CD4-positive, alpha-beta T cell treated with Interleukin-6 for 4 hours (primary cell): ENCODE data around the gene MORN1.
A peak's percentile ranks its signal among the peaks of the same experiment; 100 is the strongest.

Source experiments
- DNase-seq: peaks from one replicate; pipeline ENCODE4 v3.0.0-alpha.2; 2020; ENCODE audit warnings: mixed read lengths

MORN1 gene

DNA sequence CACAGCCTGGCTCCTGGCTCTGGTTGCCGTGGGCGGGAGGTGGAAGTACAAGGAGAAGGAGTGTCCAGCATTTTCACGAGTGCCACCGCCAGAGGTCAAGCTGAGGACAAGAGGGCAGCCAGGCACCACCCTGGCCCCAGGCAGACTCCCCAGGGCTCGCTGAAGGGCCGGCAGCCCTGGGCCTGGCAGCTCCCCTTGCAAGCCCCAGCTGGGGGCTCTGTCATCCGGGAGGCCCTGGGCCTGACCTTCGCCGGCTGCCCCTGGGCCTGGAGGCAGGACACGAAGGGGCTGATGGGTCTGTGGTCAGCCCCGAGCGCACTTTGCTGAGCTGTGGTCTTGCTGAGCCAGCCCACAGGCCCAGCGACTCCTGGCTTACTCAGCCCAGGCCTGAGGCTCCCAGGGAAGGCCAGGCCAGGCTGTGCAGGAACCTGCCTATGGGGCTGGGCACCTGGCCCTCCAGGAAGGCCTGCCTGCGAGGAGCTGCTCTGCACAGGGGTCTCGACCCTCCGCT is 74.8 kb downstream of the MORN1 start:
- no peak for DNase-seq

DNA sequence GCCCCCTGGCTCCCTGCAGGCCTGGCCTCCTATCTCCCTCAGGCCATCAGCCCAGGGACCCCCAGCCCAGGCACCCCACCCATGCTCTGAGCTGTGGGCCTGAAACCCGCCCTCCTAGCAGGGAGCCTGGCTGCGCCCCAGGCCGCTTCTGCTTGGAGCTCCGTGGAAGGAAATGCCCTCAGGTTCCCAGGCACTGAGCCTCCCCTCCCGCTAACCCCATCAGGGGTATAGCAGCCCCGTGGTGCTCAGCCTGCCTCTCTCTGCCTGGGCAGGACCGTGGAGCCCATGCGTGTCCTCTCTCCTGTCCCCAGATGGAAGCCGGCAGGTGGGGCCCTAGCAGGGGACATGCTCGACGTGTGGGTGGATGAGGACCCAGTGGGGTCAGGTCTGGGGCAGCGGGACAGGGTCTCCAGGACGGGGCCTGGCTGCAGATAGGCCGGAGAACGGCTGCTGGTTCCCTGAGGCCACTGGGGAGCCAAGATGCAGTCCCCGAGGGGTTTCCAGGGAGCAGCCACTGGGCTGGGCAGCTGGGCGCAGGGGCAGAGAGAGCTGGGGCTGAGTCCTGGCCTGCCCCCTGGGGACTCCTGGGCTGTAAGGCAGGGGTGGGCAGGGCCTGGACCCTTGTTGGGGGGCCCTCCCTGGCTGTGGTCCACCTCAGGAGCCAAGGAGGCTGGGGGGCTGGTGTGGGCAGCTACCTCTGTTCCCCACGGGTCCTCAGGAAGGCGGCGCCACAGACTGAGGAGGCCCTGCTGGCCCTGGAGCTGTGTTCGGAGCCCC is 75.5 kb downstream of the MORN1 start:
- no peak for DNase-seq

DNA sequence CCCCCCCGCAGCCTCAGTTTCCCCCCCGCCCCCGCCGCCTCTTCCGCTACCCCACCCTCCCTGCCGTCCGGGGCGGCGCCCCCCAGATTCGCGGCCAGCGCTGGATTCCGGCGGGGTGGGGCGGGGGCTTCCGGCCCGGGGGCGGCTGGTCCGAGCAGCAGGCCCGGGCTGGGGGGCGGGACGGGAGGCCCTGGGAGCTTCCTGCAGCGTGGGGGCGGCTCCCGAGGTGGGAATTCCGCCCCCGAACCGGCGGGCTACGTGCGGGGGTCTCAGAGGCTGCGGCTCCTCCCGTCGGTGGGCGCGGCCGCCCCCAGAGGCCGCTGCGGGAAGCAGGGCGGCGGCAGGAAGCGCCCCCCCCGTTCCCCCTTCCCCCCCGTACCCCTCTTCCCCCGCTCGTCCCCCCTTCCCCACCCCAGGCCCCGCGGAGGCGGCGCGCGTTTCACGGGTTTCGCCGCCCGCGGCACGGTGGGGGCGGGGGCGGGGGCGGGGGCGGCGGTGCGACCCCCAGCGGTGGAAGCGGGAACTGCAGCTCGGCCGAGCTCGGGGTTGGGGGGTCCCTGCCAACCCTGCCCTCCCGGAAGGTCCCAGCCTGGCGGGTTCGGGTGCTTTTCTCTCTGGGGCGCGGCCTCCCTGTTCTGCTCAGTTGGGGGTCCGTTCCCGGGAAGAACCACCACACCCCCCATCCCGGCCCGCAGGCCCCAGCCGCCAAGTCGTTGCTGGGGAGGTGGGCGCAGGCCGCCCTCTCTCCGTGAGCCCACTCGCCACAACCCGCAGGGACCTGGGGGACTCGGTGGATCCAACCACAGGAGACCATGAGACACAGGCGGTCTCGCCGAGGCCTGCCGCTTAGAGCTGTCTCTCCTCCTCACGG is 76.3 kb downstream of the MORN1 start:
- DNase-seq: peak; percentile 72

DNA sequence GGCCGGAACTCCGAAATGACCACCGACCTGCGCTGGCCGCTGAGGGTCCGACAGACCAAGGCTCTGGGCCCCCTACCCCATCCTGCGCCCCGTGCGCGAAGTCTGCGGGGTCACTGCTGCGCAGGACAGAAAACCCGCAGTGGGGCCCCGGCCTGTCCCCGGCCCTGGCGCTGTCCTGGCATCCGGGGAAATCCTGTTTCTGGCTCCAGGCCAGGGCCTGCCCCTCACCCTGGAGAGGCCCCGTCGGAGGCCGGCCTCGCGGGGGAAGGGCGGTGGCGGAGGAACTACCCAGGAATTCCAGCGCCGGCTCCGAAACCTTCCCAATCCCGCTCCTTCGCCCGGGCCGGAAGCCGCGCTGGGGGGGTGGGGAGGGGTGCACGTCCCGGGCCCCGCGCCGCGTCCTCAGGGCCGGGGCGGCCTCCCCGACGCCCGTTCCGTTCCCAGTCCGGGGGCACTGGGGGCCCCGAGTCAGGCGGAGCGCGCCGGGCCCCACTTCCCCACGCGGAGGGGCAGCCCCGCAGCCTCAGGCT is 77.0 kb downstream of the MORN1 start:
- DNase-seq: no peak

DNA sequence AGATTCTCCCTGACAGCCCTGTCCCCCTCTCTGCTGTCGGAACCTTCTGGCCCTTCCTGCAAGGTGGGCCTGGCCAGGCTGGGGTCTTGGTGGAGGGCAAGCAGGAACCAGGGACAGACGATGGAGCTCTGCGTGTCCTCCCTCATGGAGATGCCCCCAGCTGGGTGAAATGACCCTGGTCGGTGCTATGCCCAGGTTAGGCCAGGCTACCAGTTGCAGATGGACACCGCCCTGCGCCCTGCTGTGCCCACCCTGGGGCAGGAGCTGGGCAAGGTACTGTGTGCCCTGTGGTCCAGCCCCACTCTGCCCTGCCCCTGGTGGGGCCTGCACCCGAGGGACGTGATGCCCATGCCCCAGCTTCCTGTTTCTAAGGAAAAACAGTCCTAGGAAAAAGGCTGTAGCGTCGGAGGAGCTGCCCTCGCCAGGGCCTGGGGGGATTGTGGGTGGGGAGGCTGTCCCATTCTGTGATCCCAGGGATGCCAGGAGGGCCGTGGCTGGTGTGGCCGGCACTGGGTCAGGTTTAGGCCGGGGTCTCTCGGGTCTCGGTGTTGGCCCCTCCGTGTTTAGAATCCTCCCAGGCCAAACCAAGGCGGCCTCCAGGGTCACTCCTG is 77.6 kb downstream of the MORN1 start:
- no peak for DNase-seq

DNA sequence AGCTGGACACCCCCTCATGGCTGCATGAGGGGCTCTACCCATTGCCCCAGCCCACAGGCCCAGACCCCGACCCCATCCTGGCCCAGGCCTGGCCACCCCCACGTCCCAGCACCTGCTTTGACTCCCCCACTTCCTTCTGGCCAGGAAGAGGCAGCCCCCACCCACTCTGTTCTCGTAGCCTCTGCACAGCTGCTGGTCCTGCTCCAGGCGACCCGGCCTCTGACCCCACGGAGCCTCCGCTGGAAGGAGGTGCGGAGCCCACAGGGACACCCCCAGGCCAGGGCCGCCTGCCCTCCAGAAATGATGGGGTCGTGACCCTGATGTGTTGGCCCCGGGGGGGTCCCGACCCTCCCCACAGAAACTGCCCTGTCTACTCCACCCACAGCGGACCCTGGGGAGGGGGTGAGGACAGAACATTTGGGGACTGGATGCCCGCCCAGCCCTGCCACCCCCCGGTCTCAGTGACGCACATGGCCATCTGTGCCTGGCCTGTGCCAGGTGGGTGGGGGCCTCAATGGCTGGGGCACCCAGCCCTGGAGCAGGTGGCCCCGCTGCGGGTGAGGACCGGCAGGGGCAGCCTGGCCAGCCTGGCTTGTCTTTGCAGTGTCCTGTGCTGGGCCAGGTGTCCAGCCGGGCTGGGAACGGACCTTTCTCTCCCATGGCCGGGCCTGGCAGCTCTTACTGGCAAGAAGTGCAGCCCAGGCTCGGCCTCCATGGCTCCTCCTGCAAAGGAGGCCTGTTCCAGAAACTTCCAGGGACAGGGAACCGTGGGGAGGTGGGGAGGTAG is 78.6 kb downstream of the MORN1 start:
- no peak for DNase-seq

DNA sequence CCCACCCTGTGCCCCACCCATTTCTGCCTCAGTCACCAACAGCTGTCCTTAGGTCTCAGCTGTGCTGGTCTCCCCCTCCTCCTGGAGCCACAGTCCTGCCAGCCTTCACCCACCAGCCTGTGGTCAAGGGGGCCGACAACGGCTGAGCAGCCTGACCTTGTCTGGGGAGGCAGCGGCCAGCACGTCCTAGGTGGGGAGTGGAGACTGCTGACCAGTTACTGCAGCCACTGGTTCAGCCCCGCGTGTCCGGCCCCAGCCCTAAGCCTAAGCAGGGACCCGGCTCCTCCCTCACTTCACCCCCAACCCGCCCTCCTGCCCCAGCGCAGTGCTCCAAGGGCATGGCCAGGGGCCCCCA is 79.2 kb downstream of the MORN1 start:
- DNase-seq: no peak

DNA sequence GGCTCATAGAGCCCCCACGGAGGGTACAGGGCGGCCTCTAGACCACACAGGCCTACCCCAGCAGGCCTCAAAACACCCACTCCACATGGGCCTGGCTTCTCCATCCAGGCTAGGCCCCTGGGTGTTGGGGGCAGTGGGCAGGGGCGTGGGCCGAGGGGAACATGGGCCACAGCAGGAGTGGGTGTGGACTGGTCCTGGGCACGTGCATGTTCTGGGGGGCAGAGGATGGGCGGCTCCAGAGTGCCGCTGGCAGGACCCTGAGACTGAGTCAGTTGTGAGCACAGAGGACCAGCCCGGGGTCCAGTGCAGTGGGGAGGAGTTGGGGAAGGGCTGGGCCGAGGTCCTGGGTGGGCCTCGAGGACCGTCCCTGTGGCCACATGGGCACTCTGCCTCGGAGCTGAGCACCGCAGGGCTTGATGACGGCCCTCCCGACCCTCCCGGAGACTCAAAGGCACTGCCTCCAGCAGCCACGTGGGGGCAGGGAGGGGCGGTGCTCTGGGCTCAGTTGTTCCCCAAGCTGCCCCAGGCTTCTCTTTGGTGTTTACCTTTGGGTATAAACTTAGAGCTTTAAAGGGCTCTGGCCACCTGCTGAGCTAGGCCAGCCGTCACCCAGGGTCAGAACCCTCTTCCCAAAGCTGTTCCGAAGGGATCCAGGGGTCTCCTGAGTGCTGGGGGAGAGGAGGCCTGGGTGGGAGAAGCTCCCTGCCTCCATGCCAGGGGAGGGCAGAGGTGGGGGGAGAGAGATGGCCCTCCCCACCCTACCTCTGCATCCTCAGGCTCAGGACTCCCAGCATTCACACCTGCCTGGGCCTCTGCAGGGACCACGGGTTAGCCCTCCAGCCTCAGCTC is 79.9 kb downstream of the MORN1 start:
- peak; percentile 71 for DNase-seq

DNA sequence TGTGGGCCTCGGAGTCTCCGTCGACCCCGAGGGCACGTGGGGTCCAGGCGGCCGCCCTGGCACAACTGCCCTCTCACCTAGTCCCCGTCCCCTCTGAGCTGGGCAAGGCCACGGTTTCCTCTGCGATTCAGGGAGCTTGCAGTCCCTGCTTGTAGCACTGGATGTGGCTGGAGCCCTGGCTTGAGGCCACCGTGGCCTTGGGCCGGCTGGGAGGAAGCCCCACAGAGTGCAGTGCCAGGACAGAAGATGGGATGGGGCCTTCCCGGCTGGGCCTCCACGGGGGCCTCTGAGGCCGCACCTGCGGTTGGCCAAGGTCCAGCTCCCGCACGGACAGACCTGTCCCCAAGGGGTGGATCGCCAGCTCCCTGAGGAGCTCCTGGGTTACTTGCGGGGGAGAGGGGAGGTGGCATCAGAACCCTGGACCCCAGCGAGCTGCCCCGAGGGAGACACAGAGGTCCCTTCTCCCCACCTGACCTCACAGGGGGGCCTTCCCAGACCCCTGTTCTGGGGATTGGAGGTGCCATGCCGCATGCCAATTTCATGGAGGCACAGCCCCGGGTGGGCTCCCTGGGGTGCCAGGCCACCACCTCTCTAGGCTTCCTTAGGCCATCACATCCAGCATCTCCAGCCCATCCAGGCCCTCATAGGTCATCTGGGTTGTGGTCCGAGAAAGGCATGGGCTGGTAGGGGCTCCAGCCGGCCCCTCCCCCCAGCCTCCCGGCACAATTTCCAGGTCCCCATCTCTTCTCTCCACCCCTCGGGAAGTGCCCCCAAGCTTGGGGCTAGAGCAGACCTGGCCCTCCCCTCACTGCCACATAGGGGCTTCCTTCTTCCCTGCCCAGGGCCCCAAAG is 80.8 kb downstream of the MORN1 start:
- no peak for DNase-seq

DNA sequence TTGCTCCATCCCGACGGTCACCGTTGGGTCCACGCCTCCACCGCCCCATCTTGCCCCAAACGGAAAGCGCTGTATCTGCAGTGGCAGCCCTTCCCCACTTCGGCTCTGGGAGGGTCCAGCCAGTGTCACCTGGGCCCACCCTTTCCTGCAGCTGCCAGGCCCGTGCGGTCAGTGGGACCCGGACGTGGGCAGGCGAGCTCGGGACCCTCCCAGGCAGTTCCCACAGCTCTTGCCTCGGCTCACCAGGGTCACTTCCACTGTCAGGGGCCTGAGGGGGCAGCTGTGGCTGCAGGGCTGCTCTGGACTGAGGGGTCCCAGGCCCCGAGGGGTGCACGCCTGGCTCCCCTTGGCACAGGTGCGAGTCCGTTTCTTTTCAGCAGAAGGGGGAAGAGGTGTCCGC is 82.5 kb downstream of the MORN1 start:
- DNase-seq: no peak

DNA sequence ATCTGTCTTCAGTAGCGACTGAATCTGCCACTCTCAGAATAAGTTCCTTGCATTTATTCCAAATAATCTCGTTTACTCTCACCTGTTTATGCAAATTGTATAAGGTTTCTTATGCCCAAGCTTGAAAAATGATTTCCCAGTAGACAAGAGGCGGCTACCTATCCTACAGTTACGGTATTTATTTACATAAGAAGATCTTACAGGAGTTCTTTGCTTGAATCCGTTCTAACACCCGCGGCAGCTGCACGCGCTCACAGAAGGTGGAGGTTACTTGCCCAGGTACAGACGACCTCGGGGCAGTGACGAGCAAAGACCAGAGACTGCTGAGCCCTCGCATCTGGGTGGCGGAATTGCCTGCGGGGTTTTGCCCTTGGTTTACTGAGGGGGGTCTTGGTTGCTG is 83.4 kb downstream of the MORN1 start:
- no peak for DNase-seq

DNA sequence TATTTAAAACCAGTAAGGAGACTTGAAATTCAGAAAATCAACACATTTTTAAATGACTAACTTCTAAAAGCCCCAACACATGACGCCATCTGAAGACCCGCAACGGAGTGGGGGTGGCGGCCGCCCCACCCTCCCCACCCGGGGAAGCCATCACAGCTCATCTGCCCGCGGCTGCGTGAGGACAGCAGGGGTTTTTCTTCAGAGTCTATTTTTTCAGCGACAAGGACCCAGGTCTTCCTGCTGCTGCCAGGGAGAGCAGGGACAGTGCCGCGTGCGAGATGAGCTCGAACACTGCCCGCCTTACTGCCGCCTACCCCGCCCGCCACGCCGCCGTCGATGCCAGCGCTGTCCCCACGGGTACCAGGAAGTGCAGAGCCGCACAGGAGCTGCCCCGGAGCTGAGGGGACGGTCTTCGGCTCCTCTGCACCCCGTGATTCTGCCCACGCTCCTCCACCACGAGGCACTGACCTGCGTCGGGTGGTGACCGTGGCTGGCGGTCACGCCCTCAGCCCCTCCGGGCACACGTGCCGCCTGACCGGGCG is 84.2 kb downstream of the MORN1 start:
- no peak for DNase-seq

DNA sequence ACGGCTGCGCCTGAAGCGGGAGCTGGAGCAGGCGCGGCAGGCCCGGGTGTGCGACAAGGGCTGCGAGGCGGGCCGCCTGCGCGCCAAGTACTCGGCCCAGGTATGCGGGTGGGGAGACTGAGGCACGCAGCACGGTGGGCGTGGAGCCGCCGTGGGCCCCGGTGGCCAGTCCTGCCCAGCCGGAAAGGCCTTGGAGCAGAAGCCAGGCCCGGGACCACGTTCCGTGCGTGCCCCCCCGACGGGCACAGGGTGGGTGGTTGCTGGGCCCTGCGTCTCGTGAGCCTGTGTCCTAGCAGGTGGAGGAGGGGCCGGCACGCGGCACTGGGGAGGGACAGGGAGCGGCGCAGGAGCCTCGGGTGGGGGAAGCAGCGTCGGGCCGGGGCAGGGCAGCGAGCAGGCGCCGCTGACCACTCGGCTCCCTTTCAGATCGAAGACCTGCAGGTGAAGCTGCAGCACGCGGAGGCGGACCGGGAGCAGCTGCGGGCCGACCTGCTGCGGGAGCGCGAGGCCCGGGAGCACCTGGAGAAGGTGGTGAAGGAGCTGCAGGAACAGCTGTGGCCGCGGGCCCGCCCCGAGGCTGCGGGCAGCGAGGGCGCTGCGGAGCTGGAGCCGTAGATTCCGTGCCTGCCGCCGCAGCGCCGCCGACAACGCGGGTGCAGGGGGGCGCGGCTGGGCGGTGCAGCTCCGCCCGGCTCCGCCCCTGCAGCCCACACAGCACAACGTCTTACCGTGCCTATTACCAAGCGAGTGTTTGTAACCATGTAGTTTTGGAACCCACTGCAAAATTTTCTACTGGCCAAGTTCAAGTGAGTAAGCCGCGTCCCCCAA is 85.0 kb downstream of the MORN1 start:
- DNase-seq: no peak

DNA sequence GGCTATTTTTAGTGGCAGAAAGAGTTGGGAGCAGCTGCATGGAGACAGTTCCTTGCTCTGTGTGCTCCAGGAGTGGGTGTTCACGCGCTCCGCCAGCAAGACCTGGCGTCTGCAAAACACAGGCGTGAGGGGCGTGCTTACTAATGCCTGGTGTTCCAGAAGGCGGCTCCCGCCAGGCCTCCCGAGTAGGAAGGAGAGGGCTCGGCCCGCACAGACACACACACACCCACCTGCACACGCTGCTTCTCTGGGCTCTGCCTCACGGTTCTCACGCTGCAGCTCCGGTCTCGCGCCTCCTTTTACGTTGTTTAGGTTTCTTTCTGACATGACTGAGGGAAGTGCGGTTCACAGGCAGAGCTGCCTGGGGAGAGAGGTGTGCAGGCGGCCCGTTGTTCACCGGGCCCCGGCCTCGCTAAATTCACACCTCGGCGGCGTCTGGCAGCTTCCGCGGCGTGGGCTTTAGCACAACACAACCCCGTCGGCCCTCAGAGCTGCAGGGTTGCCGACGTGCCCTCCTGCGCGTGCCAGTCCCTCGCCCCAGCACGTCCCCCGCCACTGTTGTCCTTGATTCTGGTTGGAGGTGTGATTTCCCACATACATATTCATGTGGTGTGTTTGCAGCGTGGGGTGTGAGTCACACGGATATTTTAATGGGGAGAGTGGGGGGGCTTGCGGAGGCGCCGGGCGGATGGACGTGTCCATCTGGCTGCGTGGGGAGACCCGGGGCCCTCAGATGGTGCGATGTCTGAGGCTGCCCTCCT is 86.3 kb downstream of the MORN1 start:
- DNase-seq: no peak

DNA sequence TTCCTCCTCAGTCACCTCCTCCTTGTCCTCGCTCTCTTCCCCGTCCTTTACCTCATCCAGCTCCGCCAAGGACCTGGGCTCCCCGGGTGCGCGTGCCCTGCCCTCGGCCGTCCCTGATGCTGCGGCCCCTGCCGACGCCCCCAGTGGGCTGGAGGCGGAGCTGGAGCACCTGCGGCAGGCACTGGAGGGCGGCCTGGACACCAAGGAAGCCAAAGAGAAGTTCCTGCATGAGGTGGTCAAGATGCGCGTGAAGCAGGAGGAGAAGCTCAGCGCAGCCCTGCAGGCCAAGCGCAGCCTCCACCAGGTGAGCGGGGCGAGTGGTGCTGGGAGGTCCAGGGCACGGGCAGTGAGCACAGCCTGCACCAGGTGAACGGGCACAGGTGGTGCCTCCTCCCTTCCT is 87.1 kb downstream of the MORN1 start:
- DNase-seq: no peak

DNA sequence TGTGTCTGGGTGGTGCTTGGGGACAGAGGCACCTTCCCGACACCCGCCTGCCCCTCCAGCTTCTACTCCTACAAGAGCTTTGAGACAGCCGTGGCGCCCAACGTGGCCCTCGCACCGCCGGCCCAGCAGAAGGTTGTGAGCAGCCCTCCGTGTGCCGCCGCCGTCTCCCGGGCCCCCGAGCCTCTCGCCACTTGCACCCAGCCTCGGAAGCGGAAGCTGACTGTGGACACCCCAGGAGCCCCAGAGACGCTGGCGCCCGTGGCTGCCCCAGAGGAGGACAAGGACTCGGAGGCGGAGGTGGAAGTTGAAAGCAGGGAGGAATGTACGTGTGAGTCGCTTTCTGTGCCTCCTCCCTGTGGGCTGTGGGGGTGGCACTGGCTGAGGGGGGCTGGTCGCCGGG is 87.6 kb downstream of the MORN1 start:
- no peak for DNase-seq

DNA sequence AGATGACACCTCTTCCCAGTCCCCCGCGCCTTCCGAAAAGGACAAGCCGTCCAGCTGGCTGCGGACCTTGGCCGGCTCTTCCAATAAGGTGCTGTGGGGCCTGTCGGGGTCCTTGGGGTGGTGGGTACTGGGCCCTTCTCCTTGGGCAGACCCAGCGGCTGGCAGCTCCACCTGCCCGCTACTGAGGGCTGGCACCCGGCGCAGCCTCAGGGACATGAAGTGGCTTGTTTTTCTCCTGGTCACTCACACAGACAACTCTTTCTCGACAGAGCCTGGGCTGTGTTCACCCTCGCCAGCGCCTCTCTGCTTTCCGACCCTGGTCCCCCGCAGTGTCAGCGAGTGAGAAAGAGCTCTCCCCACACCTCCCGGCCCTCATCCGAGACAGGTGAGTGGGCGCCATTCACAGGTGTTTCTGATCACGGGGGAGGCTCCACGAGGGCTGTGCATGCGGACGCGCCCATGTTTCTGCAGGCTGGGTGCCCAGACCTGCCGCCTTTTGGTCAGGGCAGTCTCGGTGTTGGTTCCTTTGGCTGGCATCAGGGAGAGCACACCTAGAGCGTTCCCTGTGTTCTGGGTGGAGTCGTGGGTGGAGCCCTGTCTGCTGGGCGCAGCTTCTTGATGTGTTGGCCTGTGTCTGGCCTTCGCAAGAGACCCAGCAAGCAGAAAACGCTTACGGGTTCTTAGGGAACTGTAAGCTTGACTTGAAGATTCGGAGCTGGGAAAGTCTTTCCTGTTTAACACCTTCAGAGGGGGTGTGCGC is 88.2 kb downstream of the MORN1 start:
- DNase-seq: no peak
